Measurements from ENCODE around the gene ANKRD35. TPM values are rescaled to one million over a fixed set of nuclear protein-coding genes. Genes with fewer than 3 reads are reported as not detected.

The ANKRD35 gene
- total and polyA plus RNA-seq, 10 of the 15 experiments (the other 5 are each of a cell fraction or from before 2014, with no cell fraction given), result 0.01 to 0.08 TPM; not detected in 8

DNA sequence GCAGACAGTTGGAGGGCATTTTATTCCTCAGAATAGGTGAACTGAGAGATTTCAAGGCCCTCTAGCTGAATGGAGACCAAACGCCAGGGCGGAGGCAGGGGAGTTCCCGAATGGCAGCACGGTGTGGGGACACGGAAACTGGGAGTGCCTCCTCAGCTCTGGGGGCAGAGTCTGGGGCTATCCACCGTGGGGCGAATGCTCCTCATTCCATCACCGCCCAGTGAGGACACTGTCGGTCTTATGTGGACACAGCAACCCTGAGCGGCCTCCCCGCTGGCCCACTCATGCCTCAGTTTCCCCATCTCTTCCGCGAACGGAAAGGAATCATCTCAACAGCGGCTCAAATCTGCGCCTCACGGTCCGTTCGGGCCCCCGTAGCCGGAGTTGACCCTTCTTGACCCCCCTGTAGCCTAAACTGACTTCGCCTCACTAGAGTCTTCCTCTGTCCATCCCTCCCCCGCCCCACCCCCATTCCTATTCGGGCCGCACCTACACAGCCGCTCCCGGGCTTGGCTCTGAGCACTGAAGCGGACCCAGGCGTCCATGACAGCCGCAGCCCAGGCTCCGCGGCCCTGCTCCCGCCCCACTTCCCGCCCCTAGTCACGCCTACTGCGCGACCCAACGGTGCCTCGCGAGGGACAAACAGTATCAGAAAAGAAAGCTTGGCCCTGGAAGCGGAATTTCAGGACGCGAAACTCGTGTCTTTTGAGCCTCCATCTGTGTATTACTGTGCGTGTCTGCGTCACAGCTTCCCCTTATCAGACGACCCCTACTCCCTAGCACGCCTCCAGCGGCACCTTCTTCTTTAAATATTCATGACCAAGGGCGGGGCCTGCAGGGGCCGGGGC is 32.7 kb upstream of the ANKRD35 start, which contains the start of gene PEX11B (continued):
- TF ChIP-seq ATF7 (IDR thresholded peaks at IDR 0.05; ENCODE audit: low read depth) (peak; percentile 54; the same call in 1 of the 2 replicates), JUND (IDR thresholded peaks at IDR 0.05; ENCODE audit: low read depth, low read length) (no peak), YBX1 (IDR thresholded peaks at IDR 0.05) (no peak), SUZ12 (IDR thresholded peaks at IDR 0.05; ENCODE audit: unreplicated experiment) (no peak), ZZZ3 (IDR thresholded peaks at IDR 0.05; ENCODE audit: control insufficient read depth, insufficient read length, low read depth) (no peak), RELA (IDR thresholded peaks at IDR 0.05; ENCODE audit: borderline replicate concordance, partially characterized antibody) (peak; percentile 30), EED (IDR thresholded peaks at IDR 0.05; ENCODE audit: low read depth) (no peak), CHD1 (IDR thresholded peaks at IDR 0.05; ENCODE audit: low read depth, low read length) (no peak), HDGF (IDR thresholded peaks at IDR 0.05) (0 out of 2 replicates have a peak, but pooled peaks have one; percentile 68), IRF4 (IDR thresholded peaks at IDR 0.05; ENCODE audit: low read depth, low read length) (0 out of 2 replicates have a peak, but pooled peaks have one; percentile 33), SMARCA5 (IDR thresholded peaks at IDR 0.05) (0 out of 2 replicates have a peak, but pooled peaks have one; percentile 24), NRF1 (conservative IDR thresholded peaks at IDR 0.05; ENCODE audit: low read depth, low read length) (no peak), IKZF2 (IDR thresholded peaks at IDR 0.05) (peak in 1 of 2 experiments; percentile 6; a peak in 1 of 4 replicates), TCF7 (IDR thresholded peaks at IDR 0.05; ENCODE audit: borderline replicate concordance) (no peak), MEF2A (IDR thresholded peaks at IDR 0.05; ENCODE audit: insufficient read depth, low read depth, low read length) (no peak), MTA2 (IDR thresholded peaks at IDR 0.05; ENCODE audit: low read depth) (0 out of 2 replicates have a peak, but pooled peaks have one; percentile 27), RFX5 (IDR thresholded peaks at IDR 0.05; ENCODE audit: low read depth, low read length) (no peak)
- TF ChIP-seq, protein P1, sequence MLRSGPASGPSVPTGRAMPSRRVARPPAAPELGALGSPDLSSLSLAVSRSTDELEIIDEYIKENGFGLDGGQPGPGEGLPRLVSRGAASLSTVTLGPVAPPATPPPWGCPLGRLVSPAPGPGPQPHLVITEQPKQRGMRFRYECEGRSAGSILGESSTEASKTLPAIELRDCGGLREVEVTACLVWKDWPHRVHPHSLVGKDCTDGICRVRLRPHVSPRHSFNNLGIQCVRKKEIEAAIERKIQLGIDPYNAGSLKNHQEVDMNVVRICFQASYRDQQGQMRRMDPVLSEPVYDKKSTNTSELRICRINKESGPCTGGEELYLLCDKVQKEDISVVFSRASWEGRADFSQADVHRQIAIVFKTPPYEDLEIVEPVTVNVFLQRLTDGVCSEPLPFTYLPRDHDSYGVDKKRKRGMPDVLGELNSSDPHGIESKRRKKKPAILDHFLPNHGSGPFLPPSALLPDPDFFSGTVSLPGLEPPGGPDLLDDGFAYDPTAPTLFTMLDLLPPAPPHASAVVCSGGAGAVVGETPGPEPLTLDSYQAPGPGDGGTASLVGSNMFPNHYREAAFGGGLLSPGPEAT (IDR thresholded peaks at IDR 0.05; ENCODE audit: low read depth), result peak; percentile 88
- TF ChIP-seq, protein P2, sequence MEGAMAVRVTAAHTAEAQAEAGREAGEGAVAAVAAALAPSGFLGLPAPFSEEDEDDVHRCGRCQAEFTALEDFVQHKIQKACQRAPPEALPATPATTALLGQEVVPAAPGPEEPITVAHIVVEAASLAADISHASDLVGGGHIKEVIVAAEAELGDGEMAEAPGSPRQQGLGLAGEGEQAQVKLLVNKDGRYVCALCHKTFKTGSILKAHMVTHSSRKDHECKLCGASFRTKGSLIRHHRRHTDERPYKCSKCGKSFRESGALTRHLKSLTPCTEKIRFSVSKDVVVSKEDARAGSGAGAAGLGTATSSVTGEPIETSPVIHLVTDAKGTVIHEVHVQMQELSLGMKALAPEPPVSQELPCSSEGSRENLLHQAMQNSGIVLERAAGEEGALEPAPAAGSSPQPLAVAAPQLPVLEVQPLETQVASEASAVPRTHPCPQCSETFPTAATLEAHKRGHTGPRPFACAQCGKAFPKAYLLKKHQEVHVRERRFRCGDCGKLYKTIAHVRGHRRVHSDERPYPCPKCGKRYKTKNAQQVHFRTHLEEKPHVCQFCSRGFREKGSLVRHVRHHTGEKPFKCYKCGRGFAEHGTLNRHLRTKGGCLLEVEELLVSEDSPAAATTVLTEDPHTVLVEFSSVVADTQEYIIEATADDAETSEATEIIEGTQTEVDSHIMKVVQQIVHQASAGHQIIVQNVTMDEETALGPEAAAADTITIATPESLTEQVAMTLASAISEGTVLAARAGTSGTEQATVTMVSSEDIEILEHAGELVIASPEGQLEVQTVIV (IDR thresholded peaks at IDR 0.05; ENCODE audit: borderline replicate concordance, partially characterized antibody), result peak; percentile 22
- TF ChIP-seq, protein P3, sequence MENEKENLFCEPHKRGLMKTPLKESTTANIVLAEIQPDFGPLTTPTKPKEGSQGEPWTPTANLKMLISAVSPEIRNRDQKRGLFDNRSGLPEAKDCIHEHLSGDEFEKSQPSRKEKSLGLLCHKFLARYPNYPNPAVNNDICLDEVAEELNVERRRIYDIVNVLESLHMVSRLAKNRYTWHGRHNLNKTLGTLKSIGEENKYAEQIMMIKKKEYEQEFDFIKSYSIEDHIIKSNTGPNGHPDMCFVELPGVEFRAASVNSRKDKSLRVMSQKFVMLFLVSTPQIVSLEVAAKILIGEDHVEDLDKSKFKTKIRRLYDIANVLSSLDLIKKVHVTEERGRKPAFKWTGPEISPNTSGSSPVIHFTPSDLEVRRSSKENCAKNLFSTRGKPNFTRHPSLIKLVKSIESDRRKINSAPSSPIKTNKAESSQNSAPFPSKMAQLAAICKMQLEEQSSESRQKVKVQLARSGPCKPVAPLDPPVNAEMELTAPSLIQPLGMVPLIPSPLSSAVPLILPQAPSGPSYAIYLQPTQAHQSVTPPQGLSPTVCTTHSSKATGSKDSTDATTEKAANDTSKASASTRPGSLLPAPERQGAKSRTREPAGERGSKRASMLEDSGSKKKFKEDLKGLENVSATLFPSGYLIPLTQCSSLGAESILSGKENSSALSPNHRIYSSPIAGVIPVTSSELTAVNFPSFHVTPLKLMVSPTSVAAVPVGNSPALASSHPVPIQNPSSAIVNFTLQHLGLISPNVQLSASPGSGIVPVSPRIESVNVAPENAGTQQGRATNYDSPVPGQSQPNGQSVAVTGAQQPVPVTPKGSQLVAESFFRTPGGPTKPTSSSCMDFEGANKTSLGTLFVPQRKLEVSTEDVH (IDR thresholded peaks at IDR 0.05; ENCODE audit: low read depth, partially characterized antibody), result no peak
- TF ChIP-seq, protein P4, sequence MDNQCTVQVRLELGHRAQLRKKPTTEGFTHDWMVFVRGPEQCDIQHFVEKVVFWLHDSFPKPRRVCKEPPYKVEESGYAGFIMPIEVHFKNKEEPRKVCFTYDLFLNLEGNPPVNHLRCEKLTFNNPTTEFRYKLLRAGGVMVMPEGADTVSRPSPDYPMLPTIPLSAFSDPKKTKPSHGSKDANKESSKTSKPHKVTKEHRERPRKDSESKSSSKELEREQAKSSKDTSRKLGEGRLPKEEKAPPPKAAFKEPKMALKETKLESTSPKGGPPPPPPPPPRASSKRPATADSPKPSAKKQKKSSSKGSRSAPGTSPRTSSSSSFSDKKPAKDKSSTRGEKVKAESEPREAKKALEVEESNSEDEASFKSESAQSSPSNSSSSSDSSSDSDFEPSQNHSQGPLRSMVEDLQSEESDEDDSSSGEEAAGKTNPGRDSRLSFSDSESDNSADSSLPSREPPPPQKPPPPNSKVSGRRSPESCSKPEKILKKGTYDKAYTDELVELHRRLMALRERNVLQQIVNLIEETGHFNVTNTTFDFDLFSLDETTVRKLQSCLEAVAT (IDR thresholded peaks at IDR 0.05), result no peak

Data from GM12878 (cell line).